Measurements from ENCODE around the gene AZU1.

The AZU1 gene

GRCh38 chr19:797528-798414 lies 29.9 kb upstream of the AZU1 start:
- peak; percentile 93 for DNase-seq

GRCh38 chr19:798415-799075 lies 29.1 kb upstream of the AZU1 start:
- peak; percentile 47 for DNase-seq

GRCh38 chr19:799076-799881 lies 28.4 kb upstream of the AZU1 start:
- DNase-seq, result peak; percentile 31

GRCh38 chr19:800360-801029 lies 27.1 kb upstream of the AZU1 start:
- DNase-seq, result peak; percentile 17

- DNase-seq, result peak; percentile 64
Observed at GRCh38 chr19:801030-801860, 26.4 kb upstream of the AZU1 start.

GRCh38 chr19:801861-802497 lies 25.7 kb upstream of the AZU1 start:
- DNase-seq, result peak; percentile 72

- DNase-seq, result peak; percentile 65
Observed at GRCh38 chr19:802498-803098, 25.0 kb upstream of the AZU1 start.

GRCh38 chr19:803099-803561 lies 24.5 kb upstream of the AZU1 start:
- no peak for DNase-seq

- DNase-seq, result peak; percentile 14
Observed at GRCh38 chr19:803686-804418, 23.8 kb upstream of the AZU1 start.

GRCh38 chr19:804419-805165 lies 23.0 kb upstream of the AZU1 start:
- DNase-seq, result peak; percentile 16

GRCh38 chr19:805166-805551 lies 22.5 kb upstream of the AZU1 start:
- peak; percentile 14 for DNase-seq

- peak; percentile 18 for DNase-seq
Observed at GRCh38 chr19:805600-806550, 21.8 kb upstream of the AZU1 start.

- DNase-seq, result no peak
Observed at GRCh38 chr19:806815-807421, 20.7 kb upstream of the AZU1 start.

GRCh38 chr19:807627-808422 lies 19.8 kb upstream of the AZU1 start:
- no peak for DNase-seq

GRCh38 chr19:808423-808775 lies 19.2 kb upstream of the AZU1 start:
- DNase-seq, result no peak

GRCh38 chr19:810077-810855 lies 17.4 kb upstream of the AZU1 start:
- DNase-seq, result no peak

Measured in right hindlimb (tissue), 1 donor.